T follicular helper cell (primary cell): ENCODE results near the gene TBX1.
"Not testable (repeated sequence)": the region's sequence is repeated elsewhere in the genome, so short reads cannot be mapped to it uniquely, and the experiment has no call there.

Source experiments
- DNase-seq: peaks from one replicate; pipeline ENCODE4 v3.0.0-alpha.2; 2020; ENCODE audit warnings: low read depth

The TBX1 gene

DNA sequence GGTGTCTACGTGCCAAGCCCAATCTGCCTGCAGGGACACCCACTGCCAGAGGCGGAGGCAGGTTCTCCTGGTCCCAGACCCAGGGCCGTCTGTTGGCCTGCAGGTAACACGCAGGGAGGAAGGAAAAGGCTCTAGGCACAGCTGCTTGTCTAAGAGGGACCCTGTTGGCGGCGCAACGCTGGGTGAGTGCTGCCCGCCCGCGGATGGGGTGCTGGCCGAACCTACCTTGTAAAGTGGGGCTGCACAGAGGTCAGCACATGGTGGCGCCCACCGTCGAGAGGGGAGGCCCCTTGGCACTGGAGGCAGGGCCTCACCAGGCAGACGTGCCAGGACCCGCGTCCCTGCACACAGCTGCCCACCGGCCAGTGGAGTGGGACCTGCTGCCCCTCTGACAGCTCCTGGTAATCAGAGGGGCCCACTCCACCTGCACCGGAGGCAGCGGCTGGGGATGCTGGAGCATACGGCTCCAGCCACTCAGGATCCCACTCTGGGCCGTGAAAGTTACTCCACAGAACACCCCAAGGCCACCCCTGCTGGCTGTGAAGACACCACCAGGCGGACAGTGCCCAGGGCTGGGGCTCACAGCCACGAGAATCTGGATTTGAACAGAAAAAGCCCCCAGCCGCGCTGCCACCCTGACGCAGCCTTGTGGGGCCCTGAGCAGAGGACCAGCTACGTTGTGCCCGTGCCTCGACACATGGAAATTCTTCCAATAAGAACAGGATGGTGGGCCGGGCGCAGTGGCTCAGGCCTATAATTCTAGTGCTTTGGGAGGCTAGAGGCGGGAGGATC, 24.0 kb downstream of the TBX1 start:
- DNase-seq: no peak

GRCh38 chr22:19785461-19786263, 25.1 kb downstream of the TBX1 start:
- no peak for DNase-seq

DNA sequence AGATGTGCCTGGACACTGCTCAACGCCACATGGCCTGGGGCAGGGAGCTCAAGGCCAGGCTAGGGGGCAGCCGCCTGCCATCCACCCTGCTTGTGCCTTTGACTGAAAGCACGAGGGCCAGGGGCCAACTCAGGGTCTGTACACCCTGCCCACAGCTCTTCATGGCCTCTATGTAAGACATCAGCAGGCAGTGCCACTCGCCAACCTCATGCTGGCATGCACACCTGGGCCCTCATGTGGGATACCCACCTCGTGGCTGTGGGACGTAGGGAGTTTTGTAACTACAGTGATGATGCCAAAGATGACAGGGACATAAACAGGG, 25.6 kb downstream of the TBX1 start:
- DNase-seq: no peak

DNA sequence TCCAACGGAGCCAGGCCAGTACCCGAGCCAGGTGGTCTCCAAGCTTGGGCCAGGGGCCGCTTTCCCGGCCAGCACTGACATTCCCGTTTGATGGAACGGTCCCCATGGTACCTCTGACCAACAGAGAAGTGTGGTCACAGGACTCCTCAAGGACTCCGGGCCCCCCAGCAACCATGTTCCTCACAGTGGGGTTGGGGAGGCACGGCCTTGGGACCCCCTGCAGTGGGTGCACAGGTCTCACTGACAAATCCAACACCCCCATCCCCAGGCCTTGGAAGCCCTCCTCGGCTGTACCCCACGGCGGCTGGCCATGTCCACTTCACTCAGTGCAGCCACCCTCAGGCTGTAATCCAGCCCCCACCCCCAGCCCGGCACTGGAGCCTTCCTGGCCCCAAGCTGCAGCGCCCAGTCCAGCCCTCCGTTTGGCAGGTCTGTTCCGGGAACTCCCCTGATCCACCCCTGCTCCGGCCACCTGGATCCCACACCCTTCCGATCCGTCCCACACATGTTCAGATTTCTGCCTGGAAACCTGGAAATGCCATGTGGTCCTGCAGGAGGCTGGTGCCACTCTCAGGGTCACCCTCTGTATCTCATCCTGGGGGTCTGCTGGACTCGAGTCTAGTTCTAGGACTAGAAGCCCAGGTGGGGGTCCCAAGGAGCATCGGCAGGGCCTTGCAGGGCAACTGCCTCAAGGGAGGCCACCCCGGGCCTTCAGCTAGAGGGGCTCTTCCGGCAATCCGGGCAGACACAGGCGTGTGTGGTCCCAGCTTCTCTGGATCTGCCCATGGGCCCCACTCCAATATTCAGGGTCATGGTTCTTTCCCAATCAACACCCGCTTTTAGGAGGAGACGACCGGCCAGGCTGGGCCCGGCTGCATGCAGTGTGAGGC, 26.6 kb downstream of the TBX1 start:
- DNase-seq: no peak

GRCh38 chr22:19787849-19788141, 27.2 kb downstream of the TBX1 start:
- DNase-seq: no peak

- DNase-seq: no peak
Observed at GRCh38 chr22:19788661-19789225, 28.2 kb downstream of the TBX1 start.

- DNase-seq: no peak
Observed at GRCh38 chr22:19789406-19789805, 28.8 kb downstream of the TBX1 start.

DNA sequence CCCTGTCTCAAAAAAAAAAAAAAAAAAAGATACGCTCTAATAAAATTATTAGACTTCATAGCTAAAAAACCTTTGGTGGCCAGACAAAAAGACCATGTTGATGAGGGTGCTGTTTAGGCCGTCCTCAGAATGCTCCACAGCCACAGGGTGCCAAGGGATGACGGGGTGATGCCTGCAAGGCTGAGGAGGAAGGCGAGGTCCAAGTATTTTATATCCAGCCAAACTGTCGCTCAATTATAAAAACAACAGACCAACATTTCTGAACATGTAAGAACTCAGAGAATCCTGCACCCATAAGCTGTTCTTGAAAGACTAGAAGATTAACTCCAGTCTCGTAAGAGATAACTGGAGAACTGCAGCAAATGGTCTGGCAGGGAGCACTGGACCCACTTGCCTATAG, 29.2 kb downstream of the TBX1 start:
- no peak for DNase-seq

GRCh38 chr22:19791243-19791642, 30.7 kb downstream of the TBX1 start:
- DNase-seq: no peak

GRCh38 chr22:19791894-19792293, 31.3 kb downstream of the TBX1 start:
- no peak for DNase-seq

DNA sequence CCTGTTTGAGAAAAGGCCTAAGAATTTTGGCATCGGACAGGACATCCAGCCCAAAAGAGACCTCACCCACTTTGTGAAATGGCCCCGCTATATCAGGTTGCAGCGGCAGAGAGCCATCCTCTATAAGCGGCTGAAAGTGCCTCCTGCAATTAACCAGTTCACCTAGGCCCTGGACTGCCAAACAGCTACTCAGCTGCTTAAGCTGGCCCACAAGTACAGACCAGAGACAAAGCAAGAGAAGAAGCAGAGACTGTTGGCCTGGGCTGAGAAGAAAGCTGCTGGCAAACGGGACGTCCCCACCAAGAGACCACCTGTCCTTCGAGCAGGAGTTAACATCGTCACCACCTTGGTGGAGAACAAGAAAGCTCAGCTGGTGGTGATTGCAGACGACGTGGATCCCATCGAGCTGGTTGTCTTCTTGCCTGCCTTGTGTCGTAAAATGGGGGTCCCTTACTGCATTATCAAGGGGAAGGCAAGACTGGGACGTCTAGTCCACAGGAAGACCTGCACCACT, 31.9 kb downstream of the TBX1 start:
- DNase-seq: not testable (repeated sequence)

- no peak for DNase-seq
Observed at GRCh38 chr22:19793161-19793560, 32.6 kb downstream of the TBX1 start.

DNA sequence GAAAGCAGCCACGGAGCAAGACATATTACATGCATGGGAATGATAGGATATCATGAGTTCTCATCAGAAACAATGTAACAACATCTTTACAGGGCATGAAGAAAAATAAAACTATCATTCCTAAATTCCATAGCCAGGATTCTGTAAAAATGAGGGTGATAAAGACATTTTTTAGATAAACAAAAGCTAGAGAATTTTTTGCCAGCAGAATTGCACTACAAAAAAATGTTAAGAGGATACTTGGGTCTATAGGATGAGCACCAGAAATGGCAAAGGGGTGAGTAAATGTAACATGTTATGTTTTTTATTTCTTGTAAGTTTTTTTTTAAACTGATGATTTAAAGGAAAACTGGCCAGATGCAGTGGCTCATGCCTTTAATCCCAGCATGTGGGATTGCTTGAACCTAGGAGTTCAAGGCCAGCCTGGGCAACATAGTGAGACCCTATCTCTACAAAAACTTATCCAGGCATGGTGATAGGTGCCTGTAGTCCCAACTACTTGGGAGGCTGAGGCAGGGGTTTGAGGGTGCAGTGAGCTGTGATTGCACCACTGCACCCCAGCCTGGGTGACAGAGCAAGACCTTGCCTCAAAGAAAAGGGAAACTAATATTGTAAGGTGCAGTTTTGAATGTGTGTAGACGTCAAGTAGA, 33.2 kb downstream of the TBX1 start:
- DNase-seq: no peak

GRCh38 chr22:19795617-19796008, 35.0 kb downstream of the TBX1 start:
- no peak for DNase-seq

- DNase-seq: no peak
Observed at GRCh38 chr22:19796160-19796559, 35.6 kb downstream of the TBX1 start.

DNA sequence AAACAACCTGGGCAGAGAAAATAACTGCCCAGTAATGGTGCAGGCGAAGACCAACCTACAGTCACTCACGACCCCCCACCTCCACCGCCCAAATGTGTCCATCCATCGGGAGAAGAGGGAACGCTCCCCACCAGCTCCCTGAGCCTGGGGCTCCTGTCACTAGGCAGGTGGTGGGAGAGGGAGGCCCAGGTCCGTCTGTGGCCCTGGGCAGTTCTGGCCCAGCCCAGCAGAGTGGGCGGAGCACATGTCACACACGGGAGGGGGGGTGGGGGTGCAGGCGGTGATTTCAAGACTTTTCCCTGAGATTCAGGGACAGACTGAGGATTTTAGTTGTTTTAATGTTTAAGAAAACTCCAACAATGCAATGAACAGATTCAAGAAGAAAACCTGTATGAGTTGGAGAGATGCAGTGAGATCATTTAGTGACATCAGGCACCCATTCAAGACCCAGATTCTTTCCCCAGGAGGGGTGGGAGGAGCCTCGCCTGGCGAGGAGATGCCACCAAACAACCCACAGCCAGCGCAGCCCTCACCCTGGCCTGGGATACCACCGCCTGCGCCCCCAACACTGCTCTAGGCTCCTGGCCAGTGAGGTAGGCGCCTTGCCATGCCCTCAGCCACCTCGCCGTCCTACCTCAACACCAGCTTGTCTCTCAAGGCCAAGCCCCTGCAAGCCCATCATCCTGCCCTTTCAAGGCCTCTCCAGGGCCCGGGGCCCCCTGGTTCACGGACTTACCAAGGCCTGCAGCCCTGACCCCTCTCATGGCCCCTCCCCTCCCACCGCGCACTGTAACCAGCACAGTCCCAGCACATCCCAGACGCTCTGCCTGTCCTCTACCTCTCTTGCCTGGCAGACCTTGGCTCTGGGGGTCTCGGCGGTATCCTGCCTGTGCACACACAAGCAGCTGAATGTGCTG, 36.8 kb downstream of the TBX1 start:
- no peak for DNase-seq

DNA sequence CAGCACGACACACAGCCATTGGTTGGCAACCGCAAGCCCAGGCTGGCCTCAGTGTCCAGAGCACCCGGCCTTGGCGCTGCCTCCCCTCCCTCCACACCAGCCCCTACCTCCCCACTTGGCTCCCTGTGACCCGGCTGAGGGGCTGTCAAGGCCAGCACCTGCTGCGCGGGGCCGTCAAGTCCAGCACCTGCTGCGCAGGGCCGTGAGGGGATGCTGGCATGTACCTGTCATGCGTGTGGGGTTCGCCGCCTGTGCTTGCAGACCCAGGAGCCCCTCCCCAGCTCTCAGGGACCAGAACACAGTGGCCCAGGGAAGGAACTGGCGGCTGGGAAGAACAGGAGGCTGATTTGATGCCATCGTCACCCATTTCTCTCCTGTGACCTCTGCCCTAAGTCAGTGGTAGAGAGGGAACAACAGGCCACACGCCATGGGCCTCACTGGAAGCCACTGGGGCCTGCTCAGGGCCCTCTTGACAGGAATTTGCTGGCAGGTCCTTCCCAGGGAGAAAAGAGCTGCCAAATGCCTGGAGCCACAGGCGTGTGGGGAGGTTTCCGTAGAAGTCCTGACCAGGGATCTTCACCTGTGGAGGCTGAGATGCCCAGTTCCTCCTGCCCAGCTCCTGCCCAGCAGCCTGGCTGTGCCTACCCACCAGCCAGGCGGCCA, 37.6 kb downstream of the TBX1 start:
- no peak for DNase-seq

DNA sequence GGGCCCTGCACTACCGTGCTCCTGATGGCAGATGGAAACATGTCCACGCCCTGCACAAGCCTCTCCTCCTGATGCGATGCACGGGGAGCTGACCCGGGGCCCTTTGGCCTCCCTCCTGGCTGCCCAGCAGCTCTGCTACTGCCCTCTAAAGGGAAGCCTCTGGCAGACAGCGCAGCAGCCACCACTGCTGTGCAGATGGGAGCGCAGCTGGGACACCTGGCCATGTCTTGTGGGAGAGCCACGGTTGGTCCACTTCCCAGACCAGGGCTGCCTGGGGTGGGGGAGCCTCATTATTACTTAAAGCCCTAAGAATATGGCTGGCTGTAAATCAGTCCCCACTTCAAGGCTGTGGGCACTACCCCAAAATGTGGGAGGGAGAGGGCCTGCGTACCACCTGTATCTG, 38.3 kb downstream of the TBX1 start:
- no peak for DNase-seq

DNA sequence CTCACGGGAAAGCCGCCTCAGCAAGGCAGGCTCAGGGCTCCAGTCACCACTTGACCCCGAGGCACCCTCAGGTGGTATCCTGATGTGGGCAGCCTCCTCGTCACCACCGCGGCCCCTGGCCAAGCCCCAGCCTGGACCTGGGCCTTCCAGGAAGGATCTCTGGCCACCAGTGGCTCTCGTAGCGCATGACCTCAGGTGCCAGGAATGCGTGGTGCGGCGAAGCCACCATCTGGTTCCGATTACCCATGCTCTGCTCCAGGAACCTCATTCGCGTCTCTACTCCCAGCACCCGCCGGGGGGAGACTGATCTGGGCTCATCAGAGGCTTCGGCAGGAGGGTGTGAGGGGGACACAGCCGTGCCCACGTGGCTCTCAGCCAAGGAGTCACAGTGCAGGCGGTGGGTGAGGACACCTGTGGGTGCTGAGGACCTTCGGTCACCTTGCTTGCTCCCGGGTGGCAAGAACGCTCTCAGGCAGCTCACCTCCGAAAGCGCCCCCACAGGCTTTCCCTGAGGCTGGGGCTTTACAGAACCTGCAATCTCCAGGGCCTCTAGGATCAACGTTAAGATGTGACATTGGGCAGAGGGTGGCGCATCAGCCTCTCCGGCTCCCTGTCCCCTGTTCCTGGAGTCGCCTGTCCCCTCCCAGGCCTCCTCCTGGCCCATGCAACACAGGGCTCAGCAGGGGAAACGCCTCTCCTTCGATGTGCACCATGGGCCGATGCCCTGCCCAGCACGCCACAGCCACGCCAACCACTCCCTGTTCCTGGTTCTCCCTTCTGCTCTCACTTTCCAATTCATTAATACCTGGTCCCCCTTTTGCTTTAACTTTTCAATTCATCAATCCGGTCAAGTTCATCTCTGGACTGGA, 39.0 kb downstream of the TBX1 start:
- no peak for DNase-seq
